CD14-positive monocyte (primary cell): ENCODE measurements around the gene UBE2J2. TPM values are rescaled to one million over a fixed set of nuclear protein-coding genes. Genes with fewer than 3 reads are reported as not detected.

Experiments
- DNase-seq, 3 donors: peaks; one replicate each; pipeline ENCODE4 v3.0.0-alpha.2; 2011 to 2022
- H2AFZ ChIP-seq: 2 replicates; pipeline ENCODE4 v1.6.0; 2012; ENCODE audit warnings: mild to moderate bottlenecking, low read depth, low read length, inconsistent platforms; ENCODE audit not compliant: insufficient read depth, poor library complexity, severe bottlenecking
- H3K27ac ChIP-seq, 2 donors: 1 replicate in 1 of 2; 2 replicates in 1 of 2; pipeline ENCODE4 v1.5.1; 2012 to 2013; ENCODE audit warnings: low read length in 2 of 2, control low read depth in 1 of 2, inconsistent platforms in 1 of 2, low read depth in 1 of 2, mild to moderate bottlenecking in 1 of 2
- H3K27me3 ChIP-seq, 2 donors: one replicate each; pipeline versions ENCODE4 v1.6.0 to v1.6.1; 2011 to 2013; ENCODE audit warnings: low read length in 2 of 2; ENCODE audit not compliant: control insufficient read depth in 2 of 2, insufficient read depth in 2 of 2
- H3K36me3 ChIP-seq, 2 donors: replicated peaks in 1 of 2; 1 replicate in 1 of 2; 2 replicates in 1 of 2; pipeline versions ENCODE4 v1.5.1 to v1.6.1; 2012 to 2013; ENCODE audit warnings: low read length in 2 of 2, control low read depth in 1 of 2, inconsistent platforms in 1 of 2, mild to moderate bottlenecking in 1 of 2; ENCODE audit not compliant: insufficient read depth in 2 of 2, control insufficient read depth in 1 of 2
- H3K4me1 ChIP-seq, 2 donors: 1 replicate in 1 of 2; 2 replicates in 1 of 2; pipeline versions ENCODE4 v1.5.1 to v1.6.1; 2012 to 2013; ENCODE audit warnings: low read length in 2 of 2, control low read depth in 1 of 2, inconsistent platforms in 1 of 2, mild to moderate bottlenecking in 1 of 2, moderate library complexity in 1 of 2; ENCODE audit not compliant: insufficient read depth in 2 of 2, control insufficient read depth in 1 of 2
- H3K4me2 ChIP-seq: replicated peaks from 2 replicates; pipeline ENCODE3; 2012; ENCODE audit warnings: low read length, moderate library complexity, mild to moderate bottlenecking; ENCODE audit not compliant: poor library complexity, severe bottlenecking; ENCODE audit errors: extremely low read depth
- H3K4me3 ChIP-seq, 3 experiments: fragments of 200-600 bp in 1 of 3; sonication (generic) in 1 of 3; replicated peaks in 1 of 3; 1 replicate in 2 of 3; 2 replicates in 1 of 3; pipeline ENCODE4 v1.5.1; 2011 to 2013; ENCODE audit warnings: low read length in 3 of 3, mild to moderate bottlenecking in 3 of 3, control low read depth in 2 of 3, low read depth in 2 of 3, inconsistent platforms in 1 of 3, moderate library complexity in 1 of 3
- H3K79me2 ChIP-seq: 2 replicates; pipeline ENCODE4 v1.6.0; 2012; ENCODE audit warnings: mild to moderate bottlenecking, control low read depth, inconsistent platforms, low read length, moderate library complexity; ENCODE audit not compliant: insufficient read depth
- H3K9ac ChIP-seq: 2 replicates; pipeline ENCODE4 v1.6.0; 2017; ENCODE audit warnings: low read length, mild to moderate bottlenecking; ENCODE audit not compliant: insufficient read depth, poor library complexity, severe bottlenecking
- H3K9me3 ChIP-seq, 2 donors: replicated peaks in 1 of 2; 1 replicate in 1 of 2; 2 replicates in 1 of 2; pipeline versions ENCODE4 v1.5.1 to v1.6.1; 2012 to 2013; ENCODE audit warnings: low read length in 2 of 2, control low read depth in 1 of 2; ENCODE audit not compliant: control insufficient read depth in 1 of 2, insufficient read depth in 1 of 2
- H4K20me1 ChIP-seq: 2 replicates; pipeline ENCODE4 v1.6.0; 2012; ENCODE audit warnings: mild to moderate bottlenecking, low read length, control low read depth, moderate library complexity; ENCODE audit not compliant: insufficient read depth
- H3K27ac Mint-ChIP-seq, 7 donors: one replicate each; pipeline ENCODE4 v1.8.0; 2020; ENCODE audit warnings: mild to moderate bottlenecking in 7 of 7, mixed read lengths in 7 of 7, moderate library complexity in 6 of 7, inconsistent platforms in 2 of 7
- H3K27me3 Mint-ChIP-seq, 3 donors: one replicate each; pipeline ENCODE4 v1.8.0; 2021 to 2022; ENCODE audit warnings: low read depth in 3 of 3, mild to moderate bottlenecking in 3 of 3, mixed read lengths in 3 of 3, moderate library complexity in 3 of 3, inconsistent platforms in 1 of 3
- H3K36me3 Mint-ChIP-seq, 2 donors: one replicate each; pipeline ENCODE4 v1.8.0; 2020; ENCODE audit warnings: mixed read lengths in 2 of 2, inconsistent platforms in 1 of 2, mild to moderate bottlenecking in 1 of 2
- H3K4me1 Mint-ChIP-seq: one replicate; pipeline ENCODE4 v1.8.0; 2020; ENCODE audit warnings: mild to moderate bottlenecking, mixed read lengths
- H3K4me3 Mint-ChIP-seq, 2 donors: one replicate each; pipeline ENCODE4 v1.8.0; 2020; ENCODE audit warnings: mild to moderate bottlenecking in 2 of 2, mixed read lengths in 2 of 2, moderate library complexity in 1 of 2
- H3K9me3 Mint-ChIP-seq, 7 donors: one replicate each; pipeline ENCODE4 v1.8.0; 2020 to 2022; ENCODE audit warnings: mixed read lengths in 7 of 7, mild to moderate bottlenecking in 6 of 7, moderate library complexity in 6 of 7, inconsistent platforms in 2 of 7
- WGBS: methylation state at CpG from one replicate; pipeline ENCODE4 v1.1.5; 2013; ENCODE audit warnings: missing lambda C conversion rate; ENCODE audit not compliant: insufficient coverage; 5-methylcytosine and 5-hydroxymethylcytosine counted together
- intact Hi-C, 2 donors: fragments of 100-400 bp; cut with micrococcal nuclease; formaldehyde crosslinking; loops; one replicate each; pipeline versions ENCODE4 v1.15.0 to v1.15.1; 2023
- polyA plus RNA-seq, 3 donors: library from polyadenylated mRNA; depleted of rRNA in 1 of 3; unstranded in 2 of 3; stranded (reverse) in 1 of 3; fragments of 300-500 nt in 2 of 3; fragments of >200 nt in 1 of 3; fragmentation: Illumina TruSeq in 2 of 3; gene quantifications; 1 replicate in 2 of 3; 2 replicates in 1 of 3; pipeline ENCODE4 v1.2.3, GENCODE V29; 2012 to 2021
- TF ChIP-seq, protein P1 (sequence below): fragments of 200-600 bp; IDR thresholded peaks from one replicate; pipeline ENCODE4 v1.8.0; 2022; ENCODE audit warnings: antibody characterized with exemption, mild to moderate bottlenecking

The UBE2J2 gene
- polyA plus RNA-seq, 3 donors = 36.5 to 83.2 (median 72.1) TPM

DNA sequence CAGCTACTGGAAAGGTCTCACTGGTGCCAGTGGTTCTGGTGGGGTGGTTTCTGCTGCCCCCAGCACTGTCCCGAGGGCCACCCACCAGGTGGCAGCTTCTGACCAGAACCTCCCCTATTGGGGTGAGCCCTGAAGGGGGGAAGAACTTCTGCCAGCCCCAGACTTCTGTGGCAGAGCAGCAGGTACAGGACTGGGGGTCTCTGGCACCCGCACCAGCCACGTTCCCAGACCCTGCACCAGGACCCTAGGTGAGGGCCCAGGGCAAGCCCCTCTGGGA lies 36.4 kb upstream of the UBE2J2 start:
- Histone ChIP-seq H3K4me3 (peak overlapping the region in 1 of 3 experiments; percentile 91), H3K36me3 (peaks cover 47 to 48% of the 10 kb centered on the region in 2 donors), H3K27ac (no peak overlapping the region), H3K79me2 (peaks cover 27% of the 10 kb centered on the region), H4K20me1 (peaks cover 53% of the 10 kb centered on the region), H3K4me2 (no peak overlapping the region), H3K27me3 (no peaks in the 10 kb centered on the region), H3K9ac (no peak overlapping the region), H3K9me3 (no peaks in the 10 kb centered on the region), H2AFZ (no peak overlapping the region), H3K4me1 (peaks cover 30 to 36% of the 10 kb centered on the region in 2 donors)
- intact Hi-C loops = no loop called here
- Mint-ChIP-seq H3K4me3 (peak overlapping the region in 1 of 2 donors; percentile 16), H3K9me3 (no peaks in the 10 kb centered on the region), H3K27ac (peak overlapping the region in 1 of 7 donors; percentile 5), H3K27me3 (peaks cover 0 to 2% (median 0%) of the 10 kb centered on the region in 3 donors), H3K36me3 (peaks cover 22 to 45% of the 10 kb centered on the region in 2 donors), H3K4me1 (peaks cover 25% of the 10 kb centered on the region)
- TF ChIP-seq, protein P1, sequence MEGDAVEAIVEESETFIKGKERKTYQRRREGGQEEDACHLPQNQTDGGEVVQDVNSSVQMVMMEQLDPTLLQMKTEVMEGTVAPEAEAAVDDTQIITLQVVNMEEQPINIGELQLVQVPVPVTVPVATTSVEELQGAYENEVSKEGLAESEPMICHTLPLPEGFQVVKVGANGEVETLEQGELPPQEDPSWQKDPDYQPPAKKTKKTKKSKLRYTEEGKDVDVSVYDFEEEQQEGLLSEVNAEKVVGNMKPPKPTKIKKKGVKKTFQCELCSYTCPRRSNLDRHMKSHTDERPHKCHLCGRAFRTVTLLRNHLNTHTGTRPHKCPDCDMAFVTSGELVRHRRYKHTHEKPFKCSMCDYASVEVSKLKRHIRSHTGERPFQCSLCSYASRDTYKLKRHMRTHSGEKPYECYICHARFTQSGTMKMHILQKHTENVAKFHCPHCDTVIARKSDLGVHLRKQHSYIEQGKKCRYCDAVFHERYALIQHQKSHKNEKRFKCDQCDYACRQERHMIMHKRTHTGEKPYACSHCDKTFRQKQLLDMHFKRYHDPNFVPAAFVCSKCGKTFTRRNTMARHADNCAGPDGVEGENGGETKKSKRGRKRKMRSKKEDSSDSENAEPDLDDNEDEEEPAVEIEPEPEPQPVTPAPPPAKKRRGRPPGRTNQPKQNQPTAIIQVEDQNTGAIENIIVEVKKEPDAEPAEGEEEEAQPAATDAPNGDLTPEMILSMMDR = no peak
- no peak for DNase-seq
- WGBS = 91% methylated on average over 2 of the region's 3 CpGs

DNA sequence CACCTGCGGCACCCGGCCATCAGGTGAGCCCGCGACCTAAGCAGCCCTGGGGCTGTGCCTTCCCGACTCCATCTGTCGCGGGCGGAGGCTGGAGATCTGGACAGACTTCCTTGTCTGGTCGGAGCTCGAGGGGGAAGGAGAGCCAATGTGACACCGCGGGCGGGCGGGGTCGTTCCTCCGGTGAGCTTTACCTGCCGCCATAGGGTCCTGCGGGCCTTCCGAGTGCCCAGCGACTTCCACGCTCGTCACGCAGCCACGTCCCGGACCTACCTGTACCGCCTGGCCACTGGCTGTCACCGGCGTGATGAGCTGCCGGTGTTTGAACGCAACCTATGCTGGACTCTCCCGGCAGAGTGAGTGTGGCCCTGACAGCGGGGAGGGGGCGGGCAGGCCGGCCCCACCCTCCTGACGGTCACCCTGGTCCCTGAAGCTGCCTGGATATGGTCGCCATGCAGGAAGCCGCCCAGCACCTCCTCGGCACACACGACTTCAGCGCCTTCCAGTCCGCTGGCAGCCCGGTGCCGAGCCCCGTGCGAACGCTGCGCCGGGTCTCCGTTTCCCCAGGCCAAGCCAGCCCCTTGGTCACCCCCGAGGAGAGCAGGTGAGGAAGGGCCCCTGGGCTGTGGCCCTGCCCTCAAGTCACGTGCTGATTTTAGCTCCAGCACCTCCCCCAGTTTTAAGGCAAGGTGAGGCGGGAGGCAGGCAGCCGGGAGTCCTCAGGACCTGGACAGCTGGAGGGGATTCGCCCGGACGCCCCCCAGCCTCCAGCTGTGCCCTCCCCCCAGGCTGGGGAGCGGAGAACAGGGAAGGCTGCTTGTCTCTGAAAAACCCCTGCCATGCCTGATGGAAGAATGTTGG lies 35.8 kb upstream of the UBE2J2 start:
- intact Hi-C loops = loop anchor here in 1 of 2 donors (5.0 kb wide), 2 partner anchors 68 to 473 kb away; partner anchors contain the start of gene AURKAIP1
- peak overlapping the region in 3 of 7 donors; percentile 30 to 76 (median 49) for H3K27ac Mint-ChIP-seq
- TF ChIP-seq, protein P1 = no peak
- WGBS = 51% methylated on average over 52 of the region's 57 CpGs
- Histone ChIP-seq H4K20me1 (peaks cover 53% of the 10 kb centered on the region), H3K4me3 (peak overlapping the region; percentile 40 to 91 (median 88)), H3K79me2 (peaks cover 33% of the 10 kb centered on the region), H2AFZ (peak overlapping the region; percentile 91), H3K4me2 (peak overlapping the region; percentile 99), H3K36me3 (peaks cover 42% of the 10 kb centered on the region in 2 donors), H3K9ac (peak overlapping the region; percentile 81), H3K4me1 (peaks cover 36 to 42% of the 10 kb centered on the region in 2 donors), H3K27me3 (no peaks in the 10 kb centered on the region), H3K27ac (peak overlapping the region in 1 of 2 donors; percentile 82), H3K9me3 (no peaks in the 10 kb centered on the region)
- H3K36me3 Mint-ChIP-seq = peaks cover 17 to 40% of the 10 kb centered on the region in 2 donors
- peak in 2 of 3 donors; percentile 5 to 31 for DNase-seq
- no peaks in the 10 kb centered on the region for H3K9me3 Mint-ChIP-seq
- H3K4me1 Mint-ChIP-seq = peaks cover 30% of the 10 kb centered on the region
- peak overlapping the region; percentile 75 to 84 for H3K4me3 Mint-ChIP-seq
- peaks cover 0 to 4% (median 0%) of the 10 kb centered on the region in 3 donors for H3K27me3 Mint-ChIP-seq
